SU-DHL-6 (cell line): ENCODE measurements around the gene FSTL4.

Experiments
- H2AFZ ChIP-seq: fragments of 200-600 bp; sonication (generic); 2 replicates; pipeline ENCODE4 v1.6.1; 2014; ENCODE audit warnings: low read depth, mild to moderate bottlenecking, moderate library complexity, mixed read lengths, antibody characterized with exemption, low read length; ENCODE audit not compliant: severe bottlenecking
- H3F3A ChIP-seq: fragments of 200-600 bp; shearing (Covaris generic); 2 replicates; pipeline ENCODE4 v1.6.0; 2016; ENCODE audit warnings: antibody characterized with exemption, mild to moderate bottlenecking; ENCODE audit not compliant: insufficient read depth
- H3K27ac ChIP-seq: fragments of 200-600 bp; sonication (generic); 2 replicates; pipeline ENCODE4 v1.5.1; 2016; ENCODE audit warnings: low read depth, mild to moderate bottlenecking, low read length, moderate library complexity, mixed read lengths
- H3K27me3 ChIP-seq: fragments of 200-600 bp; sonication (generic), shearing (Covaris generic); 2 replicates; pipeline ENCODE4 v1.6.0; 2014; ENCODE audit warnings: mild to moderate bottlenecking, low read length
- H3K36me3 ChIP-seq: fragments of 200-600 bp; sonication (generic); 2 replicates; pipeline ENCODE4 v1.6.1; 2014; ENCODE audit warnings: mild to moderate bottlenecking, low read length, mixed read lengths
- H3K4me2 ChIP-seq: fragments of 300-600, 200-600 bp; shearing (Covaris generic), sonication (generic); 2 replicates; pipeline ENCODE4 v1.6.0; 2014; ENCODE audit warnings: low read length, low read depth, mild to moderate bottlenecking; ENCODE audit not compliant: poor library complexity, severe bottlenecking
- H3K4me3 ChIP-seq: fragments of 200-600 bp; sonication (generic); 2 replicates; pipeline ENCODE4 v1.5.1; 2014; ENCODE audit warnings: antibody characterized with exemption, low read length, mild to moderate bottlenecking, mixed read lengths; ENCODE audit not compliant: insufficient read depth, poor library complexity, severe bottlenecking
- H3K79me2 ChIP-seq: fragments of 200-600 bp; sonication (generic); 2 replicates; pipeline ENCODE4 v1.6.1; 2014; ENCODE audit warnings: mild to moderate bottlenecking, low read length, moderate library complexity; ENCODE audit not compliant: insufficient read depth
- H3K9ac ChIP-seq: fragments of 200-600 bp; sonication (generic); 2 replicates; pipeline ENCODE4 v1.7.0; 2014; ENCODE audit warnings: mild to moderate bottlenecking, low read length
- H3K9me2 ChIP-seq: fragments of 200-600 bp; sonication (generic); replicated peaks from 2 replicates; pipeline ENCODE4 v1.6.1; 2014; ENCODE audit warnings: low read length; ENCODE audit not compliant: insufficient read depth
- H3K9me3 ChIP-seq: fragments of 200-600 bp; sonication (generic); 2 replicates; pipeline ENCODE4 v1.6.1; 2014; ENCODE audit warnings: low read length, mixed read lengths; ENCODE audit not compliant: insufficient read depth
- H4K20me1 ChIP-seq: fragments of 200-600 bp; sonication (generic); 2 replicates; pipeline ENCODE4 v1.6.1; 2014; ENCODE audit warnings: low read depth, mild to moderate bottlenecking, antibody characterized with exemption, low read length, moderate library complexity, mixed read lengths
- EZH2phosphoT487 ChIP-seq: fragments of 200-600 bp; sonication (generic), shearing (Covaris generic); conservative IDR thresholded peaks from 2 replicates; pipeline ENCODE4 v1.6.1; 2018; ENCODE audit warnings: mild to moderate bottlenecking, antibody characterized with exemption, low read length, moderate library complexity, mixed read lengths
- TF ChIP-seq, protein P1 (sequence below): fragments of 200-600 bp; sonication (generic); IDR thresholded peaks from one replicate; pipeline ENCODE4 v1.5.1; 2017; ENCODE audit warnings: antibody characterized with exemption, mild to moderate bottlenecking, low read length, moderate library complexity; ENCODE audit not compliant: insufficient read depth, poor library complexity, severe bottlenecking

Gene FSTL4

DNA sequence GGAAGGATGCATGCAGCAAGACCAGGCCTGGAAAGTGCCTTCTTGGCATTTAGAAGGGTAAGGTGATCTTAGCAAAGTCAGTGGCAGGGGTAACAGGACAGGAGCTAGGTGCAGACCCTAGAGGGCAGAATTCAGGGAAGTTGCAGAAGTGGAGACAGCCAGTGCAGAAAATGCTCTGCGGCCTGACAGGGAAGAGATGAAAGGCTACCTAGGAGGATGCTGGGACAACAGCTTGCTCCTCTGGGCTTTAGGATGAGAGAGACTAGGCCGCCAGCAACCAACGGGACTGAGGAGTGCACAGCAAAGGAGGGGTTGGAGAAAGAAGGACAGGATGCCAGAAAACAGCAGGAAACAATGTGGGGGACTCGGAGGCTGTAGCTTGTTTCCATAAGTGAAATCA lies 219.9 kb downstream of the FSTL4 start:
- Histone ChIP-seq H2AFZ (no peak overlapping the region), H3K9me3 (no peaks in the 10 kb centered on the region), H3K27me3 (no peaks in the 10 kb centered on the region), H3K27ac (no peak overlapping the region), H3K9me2 (no peaks in the 10 kb centered on the region), H3K36me3 (no peaks in the 10 kb centered on the region), H3K4me3 (no peak overlapping the region), H3K79me2 (no peaks in the 10 kb centered on the region), H4K20me1 (no peaks in the 10 kb centered on the region), H3K4me2 (no peak overlapping the region), H3F3A (no peaks in the 10 kb centered on the region), H3K9ac (no peak overlapping the region)
- TF ChIP-seq, protein P1, sequence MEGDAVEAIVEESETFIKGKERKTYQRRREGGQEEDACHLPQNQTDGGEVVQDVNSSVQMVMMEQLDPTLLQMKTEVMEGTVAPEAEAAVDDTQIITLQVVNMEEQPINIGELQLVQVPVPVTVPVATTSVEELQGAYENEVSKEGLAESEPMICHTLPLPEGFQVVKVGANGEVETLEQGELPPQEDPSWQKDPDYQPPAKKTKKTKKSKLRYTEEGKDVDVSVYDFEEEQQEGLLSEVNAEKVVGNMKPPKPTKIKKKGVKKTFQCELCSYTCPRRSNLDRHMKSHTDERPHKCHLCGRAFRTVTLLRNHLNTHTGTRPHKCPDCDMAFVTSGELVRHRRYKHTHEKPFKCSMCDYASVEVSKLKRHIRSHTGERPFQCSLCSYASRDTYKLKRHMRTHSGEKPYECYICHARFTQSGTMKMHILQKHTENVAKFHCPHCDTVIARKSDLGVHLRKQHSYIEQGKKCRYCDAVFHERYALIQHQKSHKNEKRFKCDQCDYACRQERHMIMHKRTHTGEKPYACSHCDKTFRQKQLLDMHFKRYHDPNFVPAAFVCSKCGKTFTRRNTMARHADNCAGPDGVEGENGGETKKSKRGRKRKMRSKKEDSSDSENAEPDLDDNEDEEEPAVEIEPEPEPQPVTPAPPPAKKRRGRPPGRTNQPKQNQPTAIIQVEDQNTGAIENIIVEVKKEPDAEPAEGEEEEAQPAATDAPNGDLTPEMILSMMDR = no peak
- no peak for TF ChIP-seq EZH2phosphoT487

DNA sequence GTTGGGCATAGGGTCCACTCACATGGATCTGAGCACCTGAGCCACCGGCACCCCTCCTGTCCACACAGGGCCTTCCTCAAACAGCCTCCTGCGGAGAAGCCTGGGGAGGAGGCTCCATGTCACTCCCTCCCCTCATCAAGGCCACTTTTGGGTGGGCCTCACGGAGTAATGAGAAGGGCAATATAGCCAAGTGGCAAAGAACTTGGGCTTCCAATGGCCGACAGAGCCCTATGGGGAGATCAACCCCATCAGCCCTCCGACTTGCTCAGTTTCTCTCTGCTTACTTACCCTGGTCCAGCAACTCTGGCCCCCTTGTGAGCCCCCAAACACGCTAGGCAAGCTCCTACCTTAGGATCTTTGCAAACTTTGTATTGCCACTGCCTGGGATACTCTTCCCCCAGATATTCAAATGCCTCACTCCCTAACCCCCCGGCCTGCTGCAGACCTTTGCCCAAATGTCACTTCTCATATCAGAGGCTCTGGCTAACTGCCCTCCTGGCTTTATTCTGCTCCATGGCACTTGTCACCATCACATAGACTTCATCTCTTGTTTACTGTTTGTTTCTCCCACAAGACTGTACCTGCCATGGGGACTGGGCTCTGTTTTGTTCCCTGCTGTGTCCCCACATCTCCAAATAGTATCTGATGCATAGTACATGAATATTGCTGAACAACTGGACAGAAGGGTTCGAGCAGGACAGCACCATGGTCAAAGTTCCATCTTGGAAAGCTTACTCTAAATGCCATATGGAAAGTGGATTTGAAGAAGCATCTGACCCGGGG lies 220.8 kb downstream of the FSTL4 start:
- TF ChIP-seq, protein P1 = no peak
- no peak for TF ChIP-seq EZH2phosphoT487
- Histone ChIP-seq H3F3A (no peaks in the 10 kb centered on the region), H2AFZ (no peak overlapping the region), H3K9ac (no peak overlapping the region), H3K4me3 (no peak overlapping the region), H3K27ac (no peak overlapping the region), H4K20me1 (no peaks in the 10 kb centered on the region), H3K27me3 (no peaks in the 10 kb centered on the region), H3K9me3 (no peaks in the 10 kb centered on the region), H3K36me3 (no peaks in the 10 kb centered on the region), H3K79me2 (no peaks in the 10 kb centered on the region), H3K4me2 (no peak overlapping the region), H3K9me2 (no peaks in the 10 kb centered on the region)

DNA sequence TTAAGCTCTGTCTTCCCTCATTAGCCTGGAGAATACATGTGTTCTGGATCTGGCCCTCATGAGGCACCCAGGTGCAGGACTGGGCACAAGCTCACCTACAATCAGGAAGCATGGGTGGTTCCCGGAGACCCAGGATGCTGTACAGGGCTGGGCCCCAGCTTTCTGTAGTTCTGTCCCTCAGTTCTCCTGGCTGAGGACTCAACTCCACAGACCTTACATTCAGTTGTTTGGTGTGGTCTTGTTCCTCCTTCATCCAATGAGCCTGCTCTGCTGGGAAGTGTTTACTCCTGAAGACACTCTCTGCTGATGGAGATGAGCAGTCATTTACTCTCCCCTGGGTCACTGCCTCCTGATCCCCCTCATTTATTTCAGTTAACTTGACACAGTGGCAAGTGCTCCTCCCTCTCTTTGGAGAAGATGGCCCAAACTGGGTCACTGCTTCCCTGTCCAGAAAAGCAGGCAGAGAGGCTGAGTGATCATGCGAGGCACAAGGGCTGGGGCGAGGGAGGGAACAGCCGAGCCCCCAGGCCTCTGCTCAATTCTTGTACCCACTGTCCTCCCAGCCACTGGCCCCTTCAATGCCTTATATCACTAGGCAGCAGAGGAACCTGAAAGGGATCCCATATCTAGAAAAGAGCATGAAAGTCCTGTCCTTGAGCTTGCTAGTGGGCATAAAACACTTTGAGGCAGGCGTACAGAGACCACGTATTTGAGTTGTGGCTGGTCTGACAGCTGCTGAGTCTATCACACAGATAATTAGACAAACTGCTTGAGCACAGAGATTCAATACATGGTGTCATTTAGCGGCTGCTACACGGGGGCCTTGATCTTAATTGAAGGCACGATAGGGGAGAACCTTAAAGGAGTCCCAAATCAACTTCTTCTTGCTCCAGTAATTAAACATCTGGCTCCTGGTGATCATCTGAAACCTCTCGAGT lies 221.7 kb downstream of the FSTL4 start:
- H3K36me3 ChIP-seq = no peaks in the 10 kb centered on the region
- no peak overlapping the region for H3K9ac ChIP-seq
- H3K79me2 ChIP-seq = no peaks in the 10 kb centered on the region
- no peaks in the 10 kb centered on the region for H3K27me3 ChIP-seq
- H3K27ac ChIP-seq = no peak overlapping the region
- TF ChIP-seq EZH2phosphoT487 = no peak
- TF ChIP-seq, protein P1 = no peak
- no peaks in the 10 kb centered on the region for H3K9me2 ChIP-seq
- no peak overlapping the region for H3K4me2 ChIP-seq
- no peaks in the 10 kb centered on the region for H3F3A ChIP-seq
- H3K9me3 ChIP-seq = no peaks in the 10 kb centered on the region
- no peaks in the 10 kb centered on the region for H4K20me1 ChIP-seq
- no peak overlapping the region for H3K4me3 ChIP-seq
- H2AFZ ChIP-seq = no peak overlapping the region
